ENCODE data around the gene PLOD2. TPM values are rescaled to one million over a fixed set of nuclear protein-coding genes. Genes with fewer than 3 reads are reported as not detected.

The PLOD2 gene
- total RNA-seq, 1 donor from 2014 or later: 21.1 TPM

DNA sequence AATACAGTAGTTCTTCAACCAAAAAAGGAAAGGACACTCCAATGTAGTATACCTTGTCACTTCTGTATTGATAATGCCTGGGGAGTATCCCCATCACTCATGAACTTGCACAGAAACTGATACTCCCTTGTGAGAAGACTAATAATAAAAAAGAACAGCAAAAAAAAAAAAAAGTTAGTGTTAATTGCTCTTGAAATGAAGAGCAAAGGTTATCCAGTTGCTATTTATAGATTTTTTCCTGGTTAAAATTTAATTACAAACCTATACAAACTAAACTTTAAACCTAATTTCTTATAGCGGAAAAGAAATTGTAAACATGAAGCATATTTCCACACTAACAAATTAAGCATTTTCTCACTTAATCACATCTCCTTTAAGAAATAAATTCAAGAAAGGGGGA is 6.7 kb downstream of the PLOD2 start:
- H3K27ac ChIP-seq (replicated peaks): peak overlapping the region; percentile 98
- H3K4me3 ChIP-seq: no peak overlapping the region
- intact Hi-C loops (cut with micrococcal nuclease): no loop called here

DNA sequence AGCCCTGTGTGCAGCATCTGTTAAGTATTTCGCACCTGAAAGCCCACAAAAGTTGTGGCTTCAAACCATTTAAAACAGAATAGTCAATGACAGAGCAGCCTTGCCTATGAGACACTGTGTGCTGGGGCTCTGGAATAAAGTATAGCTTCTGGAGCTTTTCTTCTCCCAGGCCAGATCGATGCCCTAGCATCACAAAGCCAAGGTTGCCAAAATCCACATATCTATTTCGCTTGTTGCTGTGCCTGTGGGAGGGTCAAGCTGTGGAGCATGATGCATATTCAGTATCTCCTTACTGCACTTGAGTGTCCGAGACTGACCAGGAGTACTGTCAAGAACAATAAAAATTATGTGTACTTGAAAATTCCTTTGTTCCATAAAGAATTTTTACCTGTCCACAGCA is 7.6 kb downstream of the PLOD2 start:
- H3K27me3 ChIP-seq (ENCODE audit: low read depth): no peaks in the 10 kb centered on the region
- H3K36me3 ChIP-seq: peaks cover 6% of the 10 kb centered on the region
- H3K9me3 ChIP-seq (replicated peaks): no peaks in the 10 kb centered on the region
- no peak overlapping the region for H3K4me3 ChIP-seq
- H3K27ac ChIP-seq (replicated peaks): peak overlapping the region; percentile 98
- H3K4me1 ChIP-seq: peaks cover 83% of the 10 kb centered on the region
- intact Hi-C loops (cut with micrococcal nuclease): no loop called here
- no peak for TF ChIP-seq CTCF (IDR thresholded peaks at IDR 0.05; ENCODE audit: borderline replicate concordance)
- DNase-seq: no peak

More for the DNA sequence above, 6.7 kb downstream of the PLOD2 start:
- no peak for TF ChIP-seq CTCF (IDR thresholded peaks at IDR 0.05; ENCODE audit: borderline replicate concordance)
- peaks cover 6% of the 10 kb centered on the region for H3K36me3 ChIP-seq
- DNase-seq: no peak
- no peaks in the 10 kb centered on the region for H3K27me3 ChIP-seq (ENCODE audit: low read depth)
- H3K9me3 ChIP-seq (replicated peaks): no peaks in the 10 kb centered on the region
- peaks cover 83% of the 10 kb centered on the region for H3K4me1 ChIP-seq

- intact Hi-C loops (cut with micrococcal nuclease): no loop called here
- DNase-seq: no peak
- Histone ChIP-seq H3K4me1 (peaks cover 82% of the 10 kb centered on the region), H3K36me3 (peaks cover 6% of the 10 kb centered on the region), H3K27me3 (ENCODE audit: low read depth) (no peaks in the 10 kb centered on the region), H3K4me3 (peak overlapping the region; percentile 7), H3K9me3 (replicated peaks) (no peaks in the 10 kb centered on the region), H3K27ac (replicated peaks) (peak overlapping the region; percentile 98)
- TF ChIP-seq CTCF (IDR thresholded peaks at IDR 0.05; ENCODE audit: borderline replicate concordance): no peak
Measured at GRCh38 chr3:146152834-146153233, 8.2 kb downstream of the PLOD2 start.

DNA sequence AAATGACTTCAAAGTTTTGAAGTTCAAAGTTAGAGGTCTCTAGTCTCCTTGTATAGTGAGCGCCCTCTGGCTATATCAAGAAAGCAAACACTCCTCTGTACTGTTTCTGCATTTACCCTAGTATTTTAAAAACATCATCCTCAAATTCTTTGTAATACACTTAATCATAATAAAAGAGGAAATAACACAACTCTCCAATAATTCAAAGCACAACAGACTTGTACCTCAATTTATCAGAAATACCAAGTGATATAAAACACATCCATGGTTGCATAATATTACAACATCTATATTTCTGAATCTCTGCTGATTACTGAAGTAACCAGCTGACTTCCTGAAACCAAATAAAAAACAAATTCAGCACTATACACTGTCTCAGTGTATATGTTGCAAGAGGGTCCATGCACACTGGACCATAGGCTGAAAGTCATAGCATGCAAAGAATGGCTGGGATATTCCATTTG is 12.5 kb downstream of the PLOD2 start:
- peaks cover 59% of the 10 kb centered on the region for H3K4me1 ChIP-seq
- H3K36me3 ChIP-seq: peaks cover 6% of the 10 kb centered on the region
- TF ChIP-seq CTCF (IDR thresholded peaks at IDR 0.05; ENCODE audit: borderline replicate concordance): peak; percentile 6
- no peak for DNase-seq
- intact Hi-C loops (cut with micrococcal nuclease): no loop called here
- H3K27me3 ChIP-seq (ENCODE audit: low read depth): no peaks in the 10 kb centered on the region
- no peak overlapping the region for H3K4me3 ChIP-seq
- no peaks in the 10 kb centered on the region for H3K9me3 ChIP-seq (replicated peaks)
- H3K27ac ChIP-seq (replicated peaks): no peak overlapping the region

DNA sequence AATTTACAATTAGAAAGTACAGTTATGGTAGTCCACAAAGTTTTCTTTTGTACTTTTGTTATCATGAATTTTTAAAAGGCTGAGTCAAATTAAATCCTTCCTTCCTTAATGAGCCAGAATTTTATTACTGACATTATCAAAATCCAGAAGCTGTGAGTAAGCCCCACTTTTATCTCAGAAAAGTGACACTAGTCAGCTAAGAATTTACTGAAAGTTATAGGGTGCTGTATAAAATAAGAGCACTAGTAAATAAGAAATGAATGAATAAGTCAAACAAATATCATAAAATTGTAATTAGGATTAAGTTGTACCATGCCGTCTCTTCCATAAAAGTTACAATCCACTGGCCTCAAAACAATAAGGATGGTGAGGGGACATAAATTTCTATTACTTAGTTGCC is 15.3 kb downstream of the PLOD2 start:
- no peak overlapping the region for H3K4me3 ChIP-seq
- no peak overlapping the region for H3K27ac ChIP-seq (replicated peaks)
- intact Hi-C loops (cut with micrococcal nuclease): no loop called here
- H3K4me1 ChIP-seq: peaks cover 75% of the 10 kb centered on the region
- H3K36me3 ChIP-seq: no peaks in the 10 kb centered on the region
- no peak for DNase-seq
- no peaks in the 10 kb centered on the region for H3K9me3 ChIP-seq (replicated peaks)
- no peak for TF ChIP-seq CTCF (IDR thresholded peaks at IDR 0.05; ENCODE audit: borderline replicate concordance)
- H3K27me3 ChIP-seq (ENCODE audit: low read depth): no peaks in the 10 kb centered on the region
